SU-DHL-6 (cell line): ENCODE measurements around the gene DOCK9.

Experiments used
- H2AFZ ChIP-seq: fragments of 200-600 bp; sonication (generic); 2 replicates; pipeline ENCODE4 v1.6.1; 2014; ENCODE audit warnings: low read depth, mild to moderate bottlenecking, moderate library complexity, mixed read lengths, antibody characterized with exemption, low read length; ENCODE audit not compliant: severe bottlenecking
- H3F3A ChIP-seq: fragments of 200-600 bp; shearing (Covaris generic); 2 replicates; pipeline ENCODE4 v1.6.0; 2016; ENCODE audit warnings: antibody characterized with exemption, mild to moderate bottlenecking; ENCODE audit not compliant: insufficient read depth
- H3K27ac ChIP-seq: fragments of 200-600 bp; sonication (generic); 2 replicates; pipeline ENCODE4 v1.5.1; 2016; ENCODE audit warnings: low read depth, mild to moderate bottlenecking, low read length, moderate library complexity, mixed read lengths
- H3K27me3 ChIP-seq: fragments of 200-600 bp; sonication (generic), shearing (Covaris generic); 2 replicates; pipeline ENCODE4 v1.6.0; 2014; ENCODE audit warnings: mild to moderate bottlenecking, low read length
- H3K36me3 ChIP-seq: fragments of 200-600 bp; sonication (generic); 2 replicates; pipeline ENCODE4 v1.6.1; 2014; ENCODE audit warnings: mild to moderate bottlenecking, low read length, mixed read lengths
- H3K4me2 ChIP-seq: fragments of 300-600, 200-600 bp; shearing (Covaris generic), sonication (generic); 2 replicates; pipeline ENCODE4 v1.6.0; 2014; ENCODE audit warnings: low read length, low read depth, mild to moderate bottlenecking; ENCODE audit not compliant: poor library complexity, severe bottlenecking
- H3K4me3 ChIP-seq: fragments of 200-600 bp; sonication (generic); 2 replicates; pipeline ENCODE4 v1.5.1; 2014; ENCODE audit warnings: antibody characterized with exemption, low read length, mild to moderate bottlenecking, mixed read lengths; ENCODE audit not compliant: insufficient read depth, poor library complexity, severe bottlenecking
- H3K79me2 ChIP-seq: fragments of 200-600 bp; sonication (generic); 2 replicates; pipeline ENCODE4 v1.6.1; 2014; ENCODE audit warnings: mild to moderate bottlenecking, low read length, moderate library complexity; ENCODE audit not compliant: insufficient read depth
- H3K9ac ChIP-seq: fragments of 200-600 bp; sonication (generic); 2 replicates; pipeline ENCODE4 v1.7.0; 2014; ENCODE audit warnings: mild to moderate bottlenecking, low read length
- H3K9me2 ChIP-seq: fragments of 200-600 bp; sonication (generic); replicated peaks from 2 replicates; pipeline ENCODE4 v1.6.1; 2014; ENCODE audit warnings: low read length; ENCODE audit not compliant: insufficient read depth
- H3K9me3 ChIP-seq: fragments of 200-600 bp; sonication (generic); 2 replicates; pipeline ENCODE4 v1.6.1; 2014; ENCODE audit warnings: low read length, mixed read lengths; ENCODE audit not compliant: insufficient read depth
- H4K20me1 ChIP-seq: fragments of 200-600 bp; sonication (generic); 2 replicates; pipeline ENCODE4 v1.6.1; 2014; ENCODE audit warnings: low read depth, mild to moderate bottlenecking, antibody characterized with exemption, low read length, moderate library complexity, mixed read lengths
- EZH2phosphoT487 ChIP-seq: fragments of 200-600 bp; sonication (generic), shearing (Covaris generic); conservative IDR thresholded peaks from 2 replicates; pipeline ENCODE4 v1.6.1; 2018; ENCODE audit warnings: mild to moderate bottlenecking, antibody characterized with exemption, low read length, moderate library complexity, mixed read lengths
- TF ChIP-seq, protein P1 (sequence below): fragments of 200-600 bp; sonication (generic); IDR thresholded peaks from one replicate; pipeline ENCODE4 v1.5.1; 2017; ENCODE audit warnings: antibody characterized with exemption, mild to moderate bottlenecking, low read length, moderate library complexity; ENCODE audit not compliant: insufficient read depth, poor library complexity, severe bottlenecking

The DOCK9 gene

DNA sequence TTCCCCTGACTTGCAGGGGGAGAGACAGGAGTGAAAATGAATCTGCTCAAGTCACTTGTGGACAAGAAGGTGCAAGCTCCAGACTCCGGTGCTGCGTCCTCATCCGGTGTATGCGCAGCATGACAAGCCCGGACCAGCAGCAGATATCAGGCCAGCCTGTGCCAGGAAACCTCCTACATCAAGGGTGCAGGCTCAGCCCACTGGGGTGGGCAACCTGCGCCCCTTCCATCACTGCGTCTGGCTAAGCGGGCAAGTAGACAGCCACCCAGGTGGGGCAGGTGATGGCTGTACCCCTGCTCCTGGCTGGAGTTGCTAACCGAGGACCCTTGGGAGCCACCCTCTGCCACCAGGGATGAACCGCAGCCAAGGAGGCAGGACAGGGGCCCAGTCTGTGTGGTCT, 192.5 kb downstream of the DOCK9 start:
- H3K79me2 ChIP-seq, result no peaks in the 10 kb centered on the region
- no peak overlapping the region for H3K27ac ChIP-seq
- no peak overlapping the region for H2AFZ ChIP-seq
- no peaks in the 10 kb centered on the region for H3K36me3 ChIP-seq
- H3K4me3 ChIP-seq, result no peak overlapping the region
- TF ChIP-seq, protein P1, sequence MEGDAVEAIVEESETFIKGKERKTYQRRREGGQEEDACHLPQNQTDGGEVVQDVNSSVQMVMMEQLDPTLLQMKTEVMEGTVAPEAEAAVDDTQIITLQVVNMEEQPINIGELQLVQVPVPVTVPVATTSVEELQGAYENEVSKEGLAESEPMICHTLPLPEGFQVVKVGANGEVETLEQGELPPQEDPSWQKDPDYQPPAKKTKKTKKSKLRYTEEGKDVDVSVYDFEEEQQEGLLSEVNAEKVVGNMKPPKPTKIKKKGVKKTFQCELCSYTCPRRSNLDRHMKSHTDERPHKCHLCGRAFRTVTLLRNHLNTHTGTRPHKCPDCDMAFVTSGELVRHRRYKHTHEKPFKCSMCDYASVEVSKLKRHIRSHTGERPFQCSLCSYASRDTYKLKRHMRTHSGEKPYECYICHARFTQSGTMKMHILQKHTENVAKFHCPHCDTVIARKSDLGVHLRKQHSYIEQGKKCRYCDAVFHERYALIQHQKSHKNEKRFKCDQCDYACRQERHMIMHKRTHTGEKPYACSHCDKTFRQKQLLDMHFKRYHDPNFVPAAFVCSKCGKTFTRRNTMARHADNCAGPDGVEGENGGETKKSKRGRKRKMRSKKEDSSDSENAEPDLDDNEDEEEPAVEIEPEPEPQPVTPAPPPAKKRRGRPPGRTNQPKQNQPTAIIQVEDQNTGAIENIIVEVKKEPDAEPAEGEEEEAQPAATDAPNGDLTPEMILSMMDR, result no peak
- TF ChIP-seq EZH2phosphoT487, result no peak
- no peaks in the 10 kb centered on the region for H3K9me2 ChIP-seq
- no peak overlapping the region for H3K9ac ChIP-seq
- no peaks in the 10 kb centered on the region for H3K9me3 ChIP-seq
- no peak overlapping the region for H3K4me2 ChIP-seq
- H3F3A ChIP-seq, result no peaks in the 10 kb centered on the region
- no peaks in the 10 kb centered on the region for H3K27me3 ChIP-seq
- no peaks in the 10 kb centered on the region for H4K20me1 ChIP-seq

DNA sequence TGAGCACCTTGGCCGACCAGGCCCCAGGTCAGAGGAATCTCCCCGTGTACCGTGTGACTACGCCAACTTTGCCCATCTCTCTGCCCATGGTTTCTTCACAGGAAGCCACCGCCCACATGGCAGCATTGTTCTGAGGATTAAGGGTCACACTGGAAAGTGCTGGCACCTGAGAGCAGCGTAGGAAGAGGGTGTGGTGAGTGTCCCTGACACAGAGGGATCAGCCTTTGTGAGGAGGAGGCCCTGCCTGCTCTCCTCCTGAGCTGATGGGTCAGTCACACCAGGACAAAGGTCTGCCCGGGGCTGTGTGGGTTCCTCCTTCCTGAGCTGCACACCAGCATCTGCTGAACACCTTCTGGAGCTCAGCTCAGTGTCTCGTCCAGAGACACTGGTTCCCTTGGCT, 193.2 kb downstream of the DOCK9 start:
- Histone ChIP-seq H3K9ac (no peak overlapping the region), H4K20me1 (no peaks in the 10 kb centered on the region), H3K4me3 (no peak overlapping the region), H3K27me3 (no peaks in the 10 kb centered on the region), H3F3A (no peaks in the 10 kb centered on the region), H3K4me2 (no peak overlapping the region), H2AFZ (no peak overlapping the region), H3K79me2 (no peaks in the 10 kb centered on the region), H3K36me3 (no peaks in the 10 kb centered on the region), H3K9me2 (no peaks in the 10 kb centered on the region), H3K9me3 (no peaks in the 10 kb centered on the region), H3K27ac (no peak overlapping the region)
- TF ChIP-seq, protein P1, result no peak
- no peak for TF ChIP-seq EZH2phosphoT487

DNA sequence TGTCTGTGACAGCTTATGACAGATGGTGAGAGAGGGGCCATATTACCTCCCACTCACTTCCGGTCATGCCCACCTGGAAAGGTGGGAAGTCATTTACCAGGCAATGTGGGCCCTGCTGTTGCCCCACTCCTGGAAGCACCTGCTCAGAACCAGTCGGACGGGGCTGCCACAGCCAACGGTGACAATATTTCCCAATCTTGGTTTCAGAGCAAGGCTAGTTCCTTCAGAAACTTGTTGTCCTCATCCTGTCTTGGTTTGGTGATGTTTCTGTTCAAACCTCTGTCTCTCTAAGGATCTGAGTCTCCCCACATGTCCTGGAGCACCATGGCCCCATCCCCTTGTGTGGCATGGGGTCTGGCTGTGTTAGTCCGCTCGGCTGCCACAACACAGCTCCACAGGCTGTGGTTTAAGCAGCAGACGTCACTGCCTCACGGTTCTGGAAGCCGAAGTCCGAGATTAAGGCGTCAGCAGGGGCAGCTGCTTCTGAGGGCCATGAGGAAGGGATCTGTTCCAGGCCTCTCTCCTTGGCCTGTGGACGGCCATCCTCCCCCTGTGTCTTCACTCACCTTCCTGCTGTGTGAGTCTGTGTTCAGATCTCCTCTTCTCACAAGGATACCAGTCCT, 193.9 kb downstream of the DOCK9 start:
- Histone ChIP-seq H3K9me2 (no peaks in the 10 kb centered on the region), H4K20me1 (no peaks in the 10 kb centered on the region), H3K27ac (no peak overlapping the region), H3K79me2 (no peaks in the 10 kb centered on the region), H3K27me3 (no peaks in the 10 kb centered on the region), H3K4me3 (no peak overlapping the region), H2AFZ (no peak overlapping the region), H3F3A (no peaks in the 10 kb centered on the region), H3K9ac (no peak overlapping the region), H3K9me3 (no peaks in the 10 kb centered on the region), H3K4me2 (no peak overlapping the region), H3K36me3 (no peaks in the 10 kb centered on the region)
- TF ChIP-seq, protein P1, result no peak
- no peak for TF ChIP-seq EZH2phosphoT487
